SU-DHL-6 (cell line): ENCODE results near the gene NDUFV1.
"Not testable (repeated sequence)": the region's sequence is repeated elsewhere in the genome, so short reads cannot be mapped to it uniquely, and the experiment has no call there.

Experiments used
- H2AFZ ChIP-seq: fragments of 200-600 bp; sonication (generic); 2 replicates; pipeline ENCODE4 v1.6.1; 2014; ENCODE audit warnings: low read depth, mild to moderate bottlenecking, moderate library complexity, mixed read lengths, antibody characterized with exemption, low read length; ENCODE audit not compliant: severe bottlenecking
- H3F3A ChIP-seq: fragments of 200-600 bp; shearing (Covaris generic); 2 replicates; pipeline ENCODE4 v1.6.0; 2016; ENCODE audit warnings: antibody characterized with exemption, mild to moderate bottlenecking; ENCODE audit not compliant: insufficient read depth
- H3K27ac ChIP-seq: fragments of 200-600 bp; sonication (generic); 2 replicates; pipeline ENCODE4 v1.5.1; 2016; ENCODE audit warnings: low read depth, mild to moderate bottlenecking, low read length, moderate library complexity, mixed read lengths
- H3K27me3 ChIP-seq: fragments of 200-600 bp; sonication (generic), shearing (Covaris generic); 2 replicates; pipeline ENCODE4 v1.6.0; 2014; ENCODE audit warnings: mild to moderate bottlenecking, low read length
- H3K36me3 ChIP-seq: fragments of 200-600 bp; sonication (generic); 2 replicates; pipeline ENCODE4 v1.6.1; 2014; ENCODE audit warnings: mild to moderate bottlenecking, low read length, mixed read lengths
- H3K4me2 ChIP-seq: fragments of 300-600, 200-600 bp; shearing (Covaris generic), sonication (generic); 2 replicates; pipeline ENCODE4 v1.6.0; 2014; ENCODE audit warnings: low read length, low read depth, mild to moderate bottlenecking; ENCODE audit not compliant: poor library complexity, severe bottlenecking
- H3K4me3 ChIP-seq: fragments of 200-600 bp; sonication (generic); 2 replicates; pipeline ENCODE4 v1.5.1; 2014; ENCODE audit warnings: antibody characterized with exemption, low read length, mild to moderate bottlenecking, mixed read lengths; ENCODE audit not compliant: insufficient read depth, poor library complexity, severe bottlenecking
- H3K79me2 ChIP-seq: fragments of 200-600 bp; sonication (generic); 2 replicates; pipeline ENCODE4 v1.6.1; 2014; ENCODE audit warnings: mild to moderate bottlenecking, low read length, moderate library complexity; ENCODE audit not compliant: insufficient read depth
- H3K9ac ChIP-seq: fragments of 200-600 bp; sonication (generic); 2 replicates; pipeline ENCODE4 v1.7.0; 2014; ENCODE audit warnings: mild to moderate bottlenecking, low read length
- H3K9me2 ChIP-seq: fragments of 200-600 bp; sonication (generic); replicated peaks from 2 replicates; pipeline ENCODE4 v1.6.1; 2014; ENCODE audit warnings: low read length; ENCODE audit not compliant: insufficient read depth
- H3K9me3 ChIP-seq: fragments of 200-600 bp; sonication (generic); 2 replicates; pipeline ENCODE4 v1.6.1; 2014; ENCODE audit warnings: low read length, mixed read lengths; ENCODE audit not compliant: insufficient read depth
- H4K20me1 ChIP-seq: fragments of 200-600 bp; sonication (generic); 2 replicates; pipeline ENCODE4 v1.6.1; 2014; ENCODE audit warnings: low read depth, mild to moderate bottlenecking, antibody characterized with exemption, low read length, moderate library complexity, mixed read lengths
- EZH2phosphoT487 ChIP-seq: fragments of 200-600 bp; sonication (generic), shearing (Covaris generic); conservative IDR thresholded peaks from 2 replicates; pipeline ENCODE4 v1.6.1; 2018; ENCODE audit warnings: mild to moderate bottlenecking, antibody characterized with exemption, low read length, moderate library complexity, mixed read lengths
- TF ChIP-seq, protein P1 (sequence below): fragments of 200-600 bp; sonication (generic); IDR thresholded peaks from one replicate; pipeline ENCODE4 v1.5.1; 2017; ENCODE audit warnings: antibody characterized with exemption, mild to moderate bottlenecking, low read length, moderate library complexity; ENCODE audit not compliant: insufficient read depth, poor library complexity, severe bottlenecking

Gene NDUFV1

DNA sequence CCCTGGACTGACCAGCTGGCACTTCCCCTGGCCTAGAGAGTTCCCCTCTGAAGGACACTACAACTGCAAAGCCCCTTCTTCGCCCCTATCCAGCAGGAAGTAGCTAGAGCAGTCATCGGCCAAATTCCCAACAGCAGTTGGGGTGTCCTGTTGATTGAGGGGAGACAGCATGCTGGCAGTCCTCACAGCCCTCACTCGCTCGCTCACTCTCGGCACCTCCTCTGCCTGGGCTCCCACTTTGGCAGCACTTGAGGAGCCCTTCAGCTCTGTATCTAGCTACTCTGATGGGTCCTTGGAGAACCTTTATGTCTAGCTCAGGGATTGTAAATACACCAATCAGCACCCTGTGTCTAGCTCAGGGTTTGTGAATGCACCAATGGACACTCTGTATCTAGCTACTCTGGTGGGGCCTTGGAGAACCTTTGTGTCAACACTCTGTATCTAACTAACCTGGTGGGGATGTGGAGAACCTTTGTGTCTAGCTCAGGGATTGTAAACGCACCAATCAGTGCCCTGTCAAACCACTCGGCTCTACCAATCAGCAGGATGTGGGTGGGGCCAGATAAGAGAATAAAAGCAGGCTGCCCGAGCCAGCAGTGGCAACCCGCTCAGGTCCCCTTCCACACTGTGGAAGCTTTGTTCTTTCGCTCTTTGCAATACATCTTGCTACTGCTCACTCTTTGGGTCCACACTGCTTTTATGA, 19.5 kb downstream of the NDUFV1 start:
- H3K9ac ChIP-seq, H2AFZ ChIP-seq, H3K27ac ChIP-seq, H3K27me3 ChIP-seq, H3K4me2 ChIP-seq, H4K20me1 ChIP-seq, H3F3A ChIP-seq, H3K36me3 ChIP-seq, H3K9me3 ChIP-seq, H3K79me2 ChIP-seq, H3K9me2 ChIP-seq, H3K4me3 ChIP-seq: not testable (repeated sequence)

DNA sequence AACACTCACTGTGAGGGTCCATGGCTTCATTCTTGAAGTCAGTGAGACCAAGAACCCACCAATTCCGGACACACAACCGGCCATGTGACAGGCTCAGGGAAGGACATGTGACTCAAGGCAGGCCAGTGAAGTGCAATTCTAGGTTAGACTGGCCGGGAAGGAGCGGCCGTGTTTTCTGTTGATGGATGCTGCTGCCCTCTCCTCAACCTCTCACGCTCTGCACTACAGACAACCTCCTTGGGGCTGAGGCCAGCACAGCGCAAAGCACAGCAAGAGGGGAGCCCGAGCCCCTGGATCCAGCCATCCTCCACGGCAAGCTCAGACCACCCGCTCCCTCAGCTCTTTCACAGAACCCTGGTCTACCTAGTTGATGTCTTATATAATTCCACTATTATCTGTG, 20.2 kb downstream of the NDUFV1 start:
- Histone ChIP-seq H3K79me2 (no peaks in the 10 kb centered on the region), H4K20me1 (no peaks in the 10 kb centered on the region), H3K9me2 (no peaks in the 10 kb centered on the region), H3K9ac (no peak overlapping the region), H3K4me3 (no peak overlapping the region), H3K27ac (no peak overlapping the region), H3K36me3 (no peaks in the 10 kb centered on the region), H3K27me3 (no peaks in the 10 kb centered on the region), H2AFZ (no peak overlapping the region), H3K4me2 (no peak overlapping the region), H3K9me3 (no peaks in the 10 kb centered on the region), H3F3A (peaks cover 4% of the 10 kb centered on the region; the same call in 1 of the 2 replicates)
- TF ChIP-seq, protein P1, sequence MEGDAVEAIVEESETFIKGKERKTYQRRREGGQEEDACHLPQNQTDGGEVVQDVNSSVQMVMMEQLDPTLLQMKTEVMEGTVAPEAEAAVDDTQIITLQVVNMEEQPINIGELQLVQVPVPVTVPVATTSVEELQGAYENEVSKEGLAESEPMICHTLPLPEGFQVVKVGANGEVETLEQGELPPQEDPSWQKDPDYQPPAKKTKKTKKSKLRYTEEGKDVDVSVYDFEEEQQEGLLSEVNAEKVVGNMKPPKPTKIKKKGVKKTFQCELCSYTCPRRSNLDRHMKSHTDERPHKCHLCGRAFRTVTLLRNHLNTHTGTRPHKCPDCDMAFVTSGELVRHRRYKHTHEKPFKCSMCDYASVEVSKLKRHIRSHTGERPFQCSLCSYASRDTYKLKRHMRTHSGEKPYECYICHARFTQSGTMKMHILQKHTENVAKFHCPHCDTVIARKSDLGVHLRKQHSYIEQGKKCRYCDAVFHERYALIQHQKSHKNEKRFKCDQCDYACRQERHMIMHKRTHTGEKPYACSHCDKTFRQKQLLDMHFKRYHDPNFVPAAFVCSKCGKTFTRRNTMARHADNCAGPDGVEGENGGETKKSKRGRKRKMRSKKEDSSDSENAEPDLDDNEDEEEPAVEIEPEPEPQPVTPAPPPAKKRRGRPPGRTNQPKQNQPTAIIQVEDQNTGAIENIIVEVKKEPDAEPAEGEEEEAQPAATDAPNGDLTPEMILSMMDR = no peak
- TF ChIP-seq EZH2phosphoT487 = no peak

DNA sequence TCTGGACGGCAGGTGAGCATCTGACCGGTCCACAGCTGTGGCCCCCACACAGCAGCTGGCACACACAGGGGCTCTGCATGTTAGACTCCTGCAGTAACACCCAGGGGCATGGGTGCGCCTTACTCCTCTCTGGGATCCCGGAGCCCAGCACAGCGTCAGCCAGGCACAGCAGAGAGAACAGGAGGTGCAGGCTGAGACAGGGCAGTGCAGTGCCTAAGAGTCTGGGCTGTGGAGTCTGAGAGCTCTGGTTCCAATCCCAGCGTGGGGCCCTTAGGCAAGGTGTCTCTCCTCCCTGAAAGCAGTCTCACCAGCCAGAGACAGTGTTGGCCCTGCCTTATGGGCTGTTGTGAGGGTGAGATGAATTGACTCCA, 20.7 kb downstream of the NDUFV1 start:
- Histone ChIP-seq H3F3A (peaks cover 4% of the 10 kb centered on the region; the same call in 1 of the 2 replicates), H3K9me2 (no peaks in the 10 kb centered on the region), H3K79me2 (no peaks in the 10 kb centered on the region), H3K27ac (no peak overlapping the region), H3K36me3 (no peaks in the 10 kb centered on the region), H3K4me3 (no peak overlapping the region), H2AFZ (no peak overlapping the region), H3K27me3 (no peaks in the 10 kb centered on the region), H3K9ac (no peak overlapping the region), H4K20me1 (no peaks in the 10 kb centered on the region), H3K9me3 (no peaks in the 10 kb centered on the region), H3K4me2 (no peak overlapping the region)
- no peak for TF ChIP-seq EZH2phosphoT487
- TF ChIP-seq, protein P1 = no peak

DNA sequence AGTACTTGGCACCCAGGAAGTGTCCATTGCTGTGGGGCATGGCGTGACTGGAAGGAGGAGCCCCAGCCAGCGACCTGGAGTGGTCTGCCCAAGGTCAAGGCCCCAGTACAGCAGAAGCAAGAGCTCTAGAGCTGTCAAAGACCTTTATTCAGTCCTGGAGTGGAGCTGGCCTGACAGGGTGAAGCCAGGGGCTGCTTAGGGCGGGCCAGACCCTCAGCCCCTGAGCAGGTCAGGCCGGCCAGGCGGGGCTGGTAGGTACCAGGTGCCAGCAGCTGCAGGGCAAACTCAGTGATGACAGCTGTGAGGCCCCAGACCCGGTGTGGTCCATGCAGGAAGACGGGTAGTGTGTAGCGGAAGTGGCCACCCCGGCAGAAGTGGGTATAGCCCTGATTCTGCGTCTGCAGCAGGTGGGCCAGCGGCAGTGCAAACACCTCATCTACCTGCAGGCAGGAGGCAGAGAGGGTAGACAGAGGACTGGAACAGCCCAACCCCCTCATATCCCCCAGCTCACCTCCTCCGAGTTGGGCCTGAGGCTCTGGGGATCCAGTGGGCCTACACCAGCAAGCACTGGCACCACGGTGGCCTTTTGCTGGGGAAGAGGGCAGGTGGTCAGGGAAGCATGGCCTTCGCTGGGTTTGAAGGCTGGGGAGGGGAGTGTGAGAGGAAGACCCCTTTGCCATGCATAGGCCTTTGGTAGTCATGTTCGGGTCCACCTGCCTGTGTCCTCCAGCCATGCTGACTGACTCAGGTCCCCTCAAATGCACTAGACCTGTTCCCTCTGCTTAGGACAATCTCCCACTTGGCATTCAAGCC, 21.3 kb downstream of the NDUFV1 start:
- no peak overlapping the region for H2AFZ ChIP-seq
- no peak for TF ChIP-seq EZH2phosphoT487
- TF ChIP-seq, protein P1 = no peak
- no peaks in the 10 kb centered on the region for H3K79me2 ChIP-seq
- no peaks in the 10 kb centered on the region for H3K9me2 ChIP-seq
- H3K4me2 ChIP-seq = peak overlapping the region; percentile 71
- no peak overlapping the region for H3K27ac ChIP-seq
- H4K20me1 ChIP-seq = no peaks in the 10 kb centered on the region
- no peaks in the 10 kb centered on the region for H3K9me3 ChIP-seq
- peaks cover 4% of the 10 kb centered on the region; the same call in 1 of the 2 replicates for H3F3A ChIP-seq
- no peak overlapping the region for H3K4me3 ChIP-seq
- H3K27me3 ChIP-seq = no peaks in the 10 kb centered on the region
- no peaks in the 10 kb centered on the region for H3K36me3 ChIP-seq
- H3K9ac ChIP-seq = peak overlapping the region; percentile 84
